GM20431 (cell line): ENCODE measurements around the gene SLC45A1.

ENCODE experiments used
- in situ Hi-C: fragments of 300-500 bp; cut with MseI, MboI; formaldehyde crosslinking; loops from one replicate; pipeline ENCODE4 v1.15.0; 2020; ENCODE audit warnings: low sequenced_read_pairs; ENCODE audit not compliant: unreplicated experiment

Gene SLC45A1

GRCh38 chr1:8350914-8351684 lies 33.2 kb downstream of the SLC45A1 start:
- in situ Hi-C loops = no loop called here

GRCh38 chr1:8351693-8352470 lies 34.0 kb downstream of the SLC45A1 start:
- in situ Hi-C loops = no loop called here

GRCh38 chr1:8352471-8352845 lies 34.5 kb downstream of the SLC45A1 start:
- in situ Hi-C loops = no loop called here

GRCh38 chr1:8352886-8353785 lies 35.2 kb downstream of the SLC45A1 start:
- in situ Hi-C loops = no loop called here

- in situ Hi-C loops = no loop called here
Measured at GRCh38 chr1:8354038-8354437, 36.1 kb downstream of the SLC45A1 start.

GRCh38 chr1:8355439-8356255 lies 37.7 kb downstream of the SLC45A1 start:
- in situ Hi-C loops = no loop called here

GRCh38 chr1:8356256-8357209 lies 38.6 kb downstream of the SLC45A1 start:
- in situ Hi-C loops = no loop called here

- in situ Hi-C loops = no loop called here
Measured at GRCh38 chr1:8357329-8358101, 39.6 kb downstream of the SLC45A1 start.

- in situ Hi-C loops = no loop called here
Measured at GRCh38 chr1:8358241-8358896, 40.5 kb downstream of the SLC45A1 start.

- in situ Hi-C loops = no loop called here
Measured at GRCh38 chr1:8358897-8359616, 41.1 kb downstream of the SLC45A1 start.

- in situ Hi-C loops = no loop called here
Measured at GRCh38 chr1:8359617-8360481, 41.9 kb downstream of the SLC45A1 start.

- in situ Hi-C loops = no loop called here
Measured at GRCh38 chr1:8360493-8361197, 42.7 kb downstream of the SLC45A1 start.

- in situ Hi-C loops = no loop called here
Measured at GRCh38 chr1:8361198-8361849, 43.4 kb downstream of the SLC45A1 start.

- in situ Hi-C loops = no loop called here
Measured at GRCh38 chr1:8362701-8363101, 44.8 kb downstream of the SLC45A1 start.
